IPS DF 19.7 (cell line): Measurements from ENCODE around the gene ANGEL1.

ENCODE experiments used
- DNase-seq: peaks from one replicate; pipeline ENCODE4 v3.0.0-alpha.2; 2013; ENCODE audit warnings: low read depth, low spot score

ANGEL1 gene, protein sequence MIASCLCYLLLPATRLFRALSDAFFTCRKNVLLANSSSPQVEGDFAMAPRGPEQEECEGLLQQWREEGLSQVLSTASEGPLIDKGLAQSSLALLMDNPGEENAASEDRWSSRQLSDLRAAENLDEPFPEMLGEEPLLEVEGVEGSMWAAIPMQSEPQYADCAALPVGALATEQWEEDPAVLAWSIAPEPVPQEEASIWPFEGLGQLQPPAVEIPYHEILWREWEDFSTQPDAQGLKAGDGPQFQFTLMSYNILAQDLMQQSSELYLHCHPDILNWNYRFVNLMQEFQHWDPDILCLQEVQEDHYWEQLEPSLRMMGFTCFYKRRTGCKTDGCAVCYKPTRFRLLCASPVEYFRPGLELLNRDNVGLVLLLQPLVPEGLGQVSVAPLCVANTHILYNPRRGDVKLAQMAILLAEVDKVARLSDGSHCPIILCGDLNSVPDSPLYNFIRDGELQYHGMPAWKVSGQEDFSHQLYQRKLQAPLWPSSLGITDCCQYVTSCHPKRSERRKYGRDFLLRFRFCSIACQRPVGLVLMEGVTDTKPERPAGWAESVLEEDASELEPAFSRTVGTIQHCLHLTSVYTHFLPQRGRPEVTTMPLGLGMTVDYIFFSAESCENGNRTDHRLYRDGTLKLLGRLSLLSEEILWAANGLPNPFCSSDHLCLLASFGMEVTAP

DNA sequence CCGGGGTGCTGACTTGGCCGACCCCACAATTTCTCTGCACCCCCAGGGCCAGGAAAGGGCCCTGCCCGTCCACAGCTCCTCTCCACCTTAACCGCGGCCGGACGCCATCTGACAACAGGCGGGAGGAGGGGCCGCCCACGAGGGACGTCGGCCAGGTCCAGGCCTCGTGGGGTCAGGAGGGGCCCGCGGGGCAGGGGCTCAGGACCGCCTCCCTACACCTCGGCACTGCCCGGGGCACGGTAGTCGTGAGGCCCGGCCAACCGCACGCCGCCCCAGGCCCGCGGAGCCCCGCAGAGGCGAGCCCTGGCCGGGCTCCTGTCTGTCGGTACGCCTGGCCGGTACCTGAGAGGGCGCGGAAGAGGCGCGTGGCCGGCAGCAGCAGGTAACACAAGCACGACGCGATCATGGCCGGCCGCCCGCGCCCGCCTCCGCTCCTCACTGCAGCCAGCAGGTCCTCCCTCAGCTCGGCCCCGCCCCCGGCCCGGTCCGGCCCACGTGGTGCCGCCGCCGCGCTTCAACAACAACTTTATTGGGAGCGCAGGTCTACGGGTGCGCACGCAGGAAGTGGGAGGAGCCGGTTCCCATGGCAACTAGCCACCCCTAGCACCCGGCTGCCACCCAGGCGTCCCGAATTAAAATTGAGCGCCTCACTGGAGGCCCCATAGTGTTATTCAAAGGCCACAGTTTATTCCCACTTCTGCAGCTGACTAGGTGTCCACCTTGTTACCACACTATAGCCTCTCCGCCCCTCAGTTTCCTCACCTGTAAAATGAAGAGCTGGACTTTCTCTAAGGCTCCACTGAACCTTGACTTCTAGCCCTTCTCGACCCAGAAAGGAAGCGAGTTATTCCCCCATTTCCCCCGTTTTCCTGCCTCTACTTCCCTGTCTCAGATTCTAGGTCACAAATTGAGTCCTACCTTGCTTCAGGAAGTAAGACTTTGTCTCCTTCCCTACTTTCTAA lies at the start of gene ANGEL1:
TSS of gene ANGEL1 (minus strand) at position 461 of the 962 bp plus-strand sequence. CDS start at position 406, 55 bp downstream.
- peak; percentile 83 for DNase-seq

DNA sequence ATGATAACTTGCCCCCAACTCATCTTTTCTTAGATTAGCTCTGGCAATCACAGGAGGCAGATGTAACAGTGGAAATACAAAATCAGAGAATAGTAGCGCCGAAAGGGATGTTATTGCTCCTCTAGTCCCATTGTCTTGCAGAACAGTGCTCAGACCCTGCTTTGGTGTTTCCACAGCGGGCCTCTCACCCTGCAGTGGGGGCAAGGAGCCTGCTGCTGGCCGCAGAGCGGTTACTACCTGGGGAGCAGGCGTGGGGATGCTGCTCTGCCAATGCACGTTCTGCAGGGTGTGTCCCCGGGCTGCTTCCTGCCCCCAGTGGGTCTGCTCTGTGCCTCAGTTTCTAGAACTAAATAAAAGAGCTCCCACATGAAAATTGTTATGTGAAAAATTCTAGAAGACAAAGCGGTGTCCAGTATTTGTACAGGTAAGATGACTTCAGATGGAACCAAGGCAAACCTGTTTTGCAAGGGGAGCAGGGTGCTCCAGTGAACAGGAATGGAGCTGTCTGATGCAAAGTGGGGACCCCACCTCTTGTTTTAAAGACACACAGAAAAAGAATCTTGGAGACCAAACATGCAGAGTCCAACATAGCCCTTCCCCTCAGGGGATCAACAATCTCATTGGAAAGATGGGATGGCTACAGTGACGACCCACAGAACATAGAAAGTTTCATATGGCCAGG lies 49.0 kb upstream of the ANGEL1 start:
- DNase-seq, result no peak

DNA sequence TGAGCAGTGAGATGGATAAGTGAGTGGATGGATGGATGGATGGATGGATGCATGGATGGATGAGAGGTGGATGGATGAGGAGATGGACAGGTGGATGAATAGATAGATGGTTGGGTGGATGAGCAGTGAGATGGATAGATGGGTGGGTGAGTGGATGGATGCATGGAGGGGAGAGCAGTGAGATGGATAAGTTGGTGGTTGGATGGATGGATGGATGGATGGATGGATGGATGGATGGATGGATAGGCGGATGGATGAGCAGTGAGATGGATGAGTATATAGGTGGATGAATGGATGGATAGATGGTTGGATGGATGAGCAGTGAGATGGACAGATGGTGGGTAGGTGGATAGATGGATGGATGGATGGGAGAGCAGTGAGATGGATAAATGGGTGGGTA lies 44.1 kb upstream of the ANGEL1 start:
- DNase-seq, result no peak

DNA sequence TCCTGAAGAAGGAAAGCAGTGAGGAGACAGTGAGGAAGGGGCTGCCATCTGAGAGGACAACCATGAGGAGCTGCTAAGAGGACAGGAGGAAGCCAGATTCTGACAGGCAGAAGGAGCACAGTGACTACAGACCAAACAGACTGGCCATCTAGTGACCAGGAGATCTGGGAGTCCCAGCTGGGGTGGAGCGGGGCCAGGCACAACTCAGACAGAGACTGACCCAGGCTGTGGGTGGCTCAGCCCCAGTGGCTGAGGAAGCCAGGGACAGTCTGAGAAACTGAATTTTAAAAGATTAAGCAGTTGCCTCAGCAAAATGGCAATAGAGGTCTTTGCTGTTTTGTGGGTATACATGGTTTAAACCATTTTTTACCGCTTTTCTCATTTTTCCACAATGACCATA lies 42.4 kb upstream of the ANGEL1 start:
- DNase-seq, result no peak

DNA sequence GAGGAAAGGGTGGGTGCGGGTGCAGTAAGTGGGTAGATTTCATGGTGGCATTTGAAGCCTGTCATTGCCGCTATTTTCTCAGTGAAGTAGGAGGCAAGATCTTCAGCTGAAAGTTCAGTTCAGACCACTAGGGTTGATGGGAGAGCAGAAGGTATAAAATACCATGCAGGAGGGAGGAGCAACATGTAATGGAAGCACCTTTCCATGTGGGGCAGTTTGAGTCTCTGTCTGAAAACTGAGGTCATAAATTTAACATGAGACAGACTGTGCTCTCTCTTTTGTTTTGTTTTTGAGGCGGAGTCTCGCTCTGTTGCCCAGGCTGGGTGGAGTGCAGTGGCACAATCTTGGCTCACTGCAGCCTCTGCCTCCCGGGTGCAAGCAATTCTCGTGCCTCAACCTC lies 36.2 kb upstream of the ANGEL1 start:
- no peak for DNase-seq

DNA sequence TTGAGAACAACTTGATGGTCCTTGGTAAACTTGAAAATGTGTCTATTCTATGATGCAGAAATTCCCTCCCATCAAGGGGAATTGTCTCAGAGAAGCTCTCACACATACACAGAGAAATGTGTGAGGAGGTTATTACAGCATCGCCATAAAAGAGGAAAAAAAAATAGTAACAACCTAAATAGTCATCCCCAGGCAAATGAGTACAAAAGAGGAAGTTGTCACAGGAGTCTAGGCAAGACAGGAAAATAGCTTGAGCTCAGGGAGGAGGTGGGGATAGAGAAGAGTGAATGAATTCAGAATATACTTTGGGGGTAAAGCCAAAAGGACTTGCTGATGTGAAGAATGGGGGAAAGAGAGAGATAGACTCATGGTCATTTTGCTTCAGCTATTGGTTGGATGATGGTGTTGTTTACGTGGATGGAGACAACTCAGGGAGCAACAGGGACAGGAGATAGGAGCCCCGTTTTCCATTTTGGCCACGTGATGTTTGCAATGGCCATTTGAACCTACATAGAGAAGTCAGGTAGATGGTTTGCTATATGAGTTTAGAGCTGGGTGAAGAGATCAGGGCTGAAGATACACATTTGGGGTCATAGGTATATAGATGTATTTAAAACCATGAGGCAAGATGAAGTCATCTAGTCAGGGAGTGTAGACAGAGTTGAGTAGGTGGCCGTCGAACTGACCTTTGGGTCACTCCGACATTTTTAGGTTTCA lies 33.8 kb upstream of the ANGEL1 start:
- DNase-seq, result no peak

DNA sequence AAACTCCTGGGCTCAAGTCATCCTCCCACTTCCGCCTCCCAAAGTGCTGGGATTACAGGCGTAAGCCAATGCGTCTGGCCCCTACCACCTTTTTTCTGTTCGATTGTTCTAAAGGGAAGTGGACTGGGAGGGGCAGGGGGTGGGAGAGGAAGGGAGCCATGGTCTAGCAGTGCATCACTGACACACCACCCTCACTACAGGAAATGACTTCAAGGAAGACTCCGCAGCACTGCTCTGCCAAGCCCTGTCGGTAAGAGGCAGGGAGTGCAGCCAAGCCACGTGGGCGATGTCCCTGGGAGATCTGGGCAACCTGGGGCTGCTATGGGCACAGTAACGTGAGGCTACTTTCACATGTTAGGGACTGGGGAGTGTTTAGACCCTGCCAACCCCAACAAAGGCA lies 31.5 kb upstream of the ANGEL1 start:
- no peak for DNase-seq

DNA sequence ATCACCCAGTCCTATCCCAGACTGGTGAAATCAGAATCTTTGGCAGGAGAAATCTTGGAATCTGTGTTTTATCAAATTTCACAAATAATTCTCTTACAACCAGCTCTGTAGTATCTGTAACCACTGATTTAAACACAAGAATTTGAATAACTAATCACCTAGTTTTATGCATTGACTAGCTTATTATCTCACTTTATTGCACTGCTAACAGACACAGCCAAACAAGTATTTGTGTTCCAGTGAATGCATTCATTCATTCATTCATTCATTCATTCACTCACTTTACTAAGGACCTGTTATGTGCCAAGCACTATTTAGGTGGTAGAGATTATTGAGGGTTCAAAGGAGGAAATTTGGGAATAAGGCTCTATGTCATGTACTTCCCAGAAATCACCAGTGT lies 29.7 kb upstream of the ANGEL1 start:
- no peak for DNase-seq

DNA sequence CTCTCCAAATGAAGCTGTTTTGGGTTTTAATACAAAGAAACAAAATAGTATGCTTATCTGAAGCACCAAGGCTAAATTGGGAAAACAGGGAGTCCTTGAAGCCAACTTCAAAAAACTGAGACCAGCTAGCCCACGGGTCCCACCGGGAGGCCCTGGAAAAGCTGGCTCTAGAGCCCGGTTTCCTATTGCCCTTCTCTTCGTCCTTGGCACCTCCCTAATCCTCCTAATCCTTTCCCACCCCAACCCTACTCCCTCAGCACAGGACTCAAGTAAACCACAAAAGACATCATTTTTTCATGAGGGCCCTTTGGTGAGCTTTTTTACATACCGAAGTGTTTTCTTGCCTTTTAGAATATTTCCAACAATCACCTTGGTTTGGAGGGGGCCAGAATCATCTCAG lies 24.8 kb upstream of the ANGEL1 start:
- no peak for DNase-seq

DNA sequence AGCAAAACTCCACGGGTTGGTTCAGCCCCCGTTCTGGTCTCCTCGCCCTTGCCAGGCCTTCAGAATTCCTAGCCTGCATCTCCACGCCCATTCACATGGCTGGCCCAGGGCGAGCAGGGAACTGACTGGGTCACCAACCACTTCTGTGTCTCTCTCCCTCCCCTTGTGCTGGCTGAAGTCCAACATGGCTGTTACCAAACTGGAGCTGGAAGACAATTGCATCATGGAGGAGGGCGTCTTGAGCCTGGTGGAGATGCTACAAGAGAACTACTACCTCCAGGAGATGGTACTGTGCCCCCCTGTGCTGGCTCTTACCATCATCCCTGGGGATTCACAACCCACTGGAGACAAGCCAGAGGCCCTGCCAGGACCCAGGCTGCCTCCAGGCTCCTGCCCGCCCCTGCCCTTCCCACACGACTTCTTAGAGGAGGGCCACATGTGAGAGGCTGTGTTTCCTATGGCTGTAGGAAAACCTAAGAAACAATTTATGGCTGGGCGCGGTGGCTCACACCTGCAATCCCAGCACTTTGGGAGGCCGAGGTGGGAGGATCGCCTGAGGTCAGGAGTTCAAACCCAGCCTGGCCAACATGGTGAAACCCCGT lies 23.4 kb upstream of the ANGEL1 start:
- DNase-seq, result no peak

DNA sequence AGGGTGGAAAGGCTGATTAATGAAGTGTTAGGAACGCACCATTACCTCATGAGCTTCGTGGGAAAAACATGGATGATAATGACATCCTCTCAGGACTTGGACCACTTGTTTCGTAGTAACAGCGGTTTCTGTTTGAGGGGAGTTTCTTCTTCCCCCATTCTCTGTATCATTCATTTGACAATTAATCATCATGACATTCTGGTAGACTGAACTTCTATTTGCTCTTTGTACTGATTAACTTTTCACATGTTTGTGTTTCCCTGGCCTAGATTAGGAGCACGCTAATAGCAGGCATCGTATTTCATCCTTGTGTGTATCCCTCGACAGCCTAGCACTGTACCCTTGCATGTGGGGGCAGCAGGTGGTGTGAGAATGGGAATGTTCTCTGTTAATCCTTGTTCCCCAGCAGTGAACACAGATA lies 21.6 kb upstream of the ANGEL1 start:
- DNase-seq, result no peak

DNA sequence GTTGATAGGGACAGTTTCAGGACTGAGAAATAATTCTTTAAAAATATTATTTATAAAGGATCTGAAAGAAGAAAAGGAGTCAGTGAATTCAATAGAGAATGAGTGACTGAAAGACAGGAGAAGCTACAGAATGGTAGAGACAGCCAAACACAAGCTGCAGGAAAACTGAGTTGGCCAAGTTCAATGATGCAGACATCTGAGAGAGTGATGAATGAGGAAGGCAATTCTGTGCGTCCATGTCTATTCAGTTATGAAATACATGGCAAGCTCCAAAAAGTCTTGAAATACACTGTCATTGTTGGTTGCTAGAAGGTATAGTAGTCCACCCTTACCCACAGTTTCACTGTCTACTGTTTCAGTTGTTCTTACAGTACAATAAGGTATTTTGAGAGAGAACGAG lies 20.3 kb upstream of the ANGEL1 start:
- DNase-seq, result no peak

DNA sequence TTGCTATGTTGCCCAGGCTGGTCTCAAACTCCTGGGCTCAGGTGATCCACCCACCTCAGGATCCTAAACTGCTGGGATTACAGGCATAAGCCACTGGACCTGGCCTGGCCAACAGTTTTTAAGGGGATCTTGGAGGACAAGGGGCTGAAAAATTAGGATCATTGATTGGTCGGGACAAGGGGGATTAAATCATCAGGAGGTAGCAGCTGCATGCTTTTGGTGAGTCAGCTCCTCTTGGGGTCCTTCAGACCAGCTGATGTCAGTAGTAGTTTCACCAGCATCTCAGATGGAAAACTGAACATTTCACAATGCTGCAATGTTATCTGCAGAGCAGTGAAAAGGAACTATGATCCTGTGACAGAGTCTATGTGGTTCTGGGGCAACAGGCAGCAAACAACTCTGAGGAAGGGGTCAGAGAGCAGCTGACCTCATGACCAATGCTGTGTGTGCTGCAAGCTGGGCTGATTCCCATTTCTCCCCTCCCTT lies 19.9 kb upstream of the ANGEL1 start:
- no peak for DNase-seq

DNA sequence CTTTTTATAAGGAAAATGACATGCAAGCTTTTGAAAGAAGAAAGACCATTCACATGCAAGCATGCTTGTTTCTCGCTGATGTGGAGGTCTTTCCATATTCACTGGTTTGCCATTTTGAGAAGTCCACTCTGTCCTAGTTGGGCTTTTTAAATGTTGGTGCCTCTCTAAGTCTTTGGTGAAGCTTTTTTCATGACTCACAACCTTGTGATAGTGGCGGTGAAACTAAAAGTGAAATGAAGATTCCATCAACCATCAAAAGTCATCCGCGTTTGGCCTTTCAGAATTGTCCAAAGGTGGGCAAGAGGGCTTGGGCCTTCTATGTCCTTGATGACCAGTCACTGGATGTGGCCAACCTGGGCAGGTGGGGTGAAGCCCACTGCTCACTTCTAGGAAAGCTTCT lies 17.9 kb upstream of the ANGEL1 start:
- no peak for DNase-seq

DNA sequence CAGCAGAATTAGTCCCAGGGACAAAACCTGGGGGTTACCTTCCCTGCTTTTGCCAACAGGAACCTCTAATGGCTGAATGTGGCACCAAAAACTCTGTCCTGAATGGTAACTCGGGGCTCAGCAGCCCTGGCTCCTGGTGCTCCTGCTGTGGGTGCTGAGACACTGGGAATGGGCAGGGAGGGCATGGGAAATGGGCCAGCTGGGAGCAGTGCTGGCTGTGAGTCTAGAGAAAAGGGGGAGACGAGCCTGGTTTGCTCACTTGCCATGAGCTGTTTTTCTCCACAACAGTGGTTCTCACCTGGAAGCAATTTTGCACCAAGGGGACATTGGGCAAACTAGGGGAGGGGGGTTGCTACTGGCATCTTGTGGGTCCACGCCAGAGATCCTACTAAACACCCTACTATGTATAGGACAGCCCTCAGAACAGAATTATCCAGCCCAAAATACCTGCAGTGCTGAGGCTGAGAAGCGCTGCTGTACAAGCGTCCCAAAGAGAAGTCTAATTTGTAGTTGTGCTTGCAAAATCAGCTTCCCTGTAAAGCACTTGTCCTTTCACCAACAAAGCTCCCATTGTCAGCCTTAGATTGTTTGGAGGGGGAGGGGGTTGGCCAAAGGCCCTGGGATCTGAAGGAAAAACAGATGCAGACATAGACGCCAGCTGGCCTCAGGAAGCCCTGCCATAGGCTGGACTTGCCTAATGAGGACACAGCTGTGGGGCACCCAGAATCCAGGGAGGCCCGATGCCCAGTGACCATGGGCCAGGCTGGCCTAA lies 17.2 kb upstream of the ANGEL1 start:
- DNase-seq, result no peak

DNA sequence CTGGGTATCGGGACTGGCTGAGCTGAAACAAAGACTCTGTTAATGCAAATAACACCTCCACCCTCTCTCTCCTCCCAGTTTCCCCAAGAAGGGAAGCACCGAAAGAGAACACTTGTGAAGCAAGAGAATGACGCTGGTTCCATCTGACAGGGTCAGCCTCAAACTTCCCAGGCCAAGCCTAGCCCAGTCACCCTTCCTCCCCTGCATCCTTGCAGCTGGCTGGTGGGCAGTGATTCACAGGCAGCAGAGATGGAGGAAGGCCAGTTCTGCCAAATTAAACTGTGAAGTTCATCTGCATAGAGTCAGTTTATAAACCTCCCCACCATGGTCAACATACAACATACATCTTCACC lies 16.3 kb upstream of the ANGEL1 start:
- DNase-seq, result no peak

DNA sequence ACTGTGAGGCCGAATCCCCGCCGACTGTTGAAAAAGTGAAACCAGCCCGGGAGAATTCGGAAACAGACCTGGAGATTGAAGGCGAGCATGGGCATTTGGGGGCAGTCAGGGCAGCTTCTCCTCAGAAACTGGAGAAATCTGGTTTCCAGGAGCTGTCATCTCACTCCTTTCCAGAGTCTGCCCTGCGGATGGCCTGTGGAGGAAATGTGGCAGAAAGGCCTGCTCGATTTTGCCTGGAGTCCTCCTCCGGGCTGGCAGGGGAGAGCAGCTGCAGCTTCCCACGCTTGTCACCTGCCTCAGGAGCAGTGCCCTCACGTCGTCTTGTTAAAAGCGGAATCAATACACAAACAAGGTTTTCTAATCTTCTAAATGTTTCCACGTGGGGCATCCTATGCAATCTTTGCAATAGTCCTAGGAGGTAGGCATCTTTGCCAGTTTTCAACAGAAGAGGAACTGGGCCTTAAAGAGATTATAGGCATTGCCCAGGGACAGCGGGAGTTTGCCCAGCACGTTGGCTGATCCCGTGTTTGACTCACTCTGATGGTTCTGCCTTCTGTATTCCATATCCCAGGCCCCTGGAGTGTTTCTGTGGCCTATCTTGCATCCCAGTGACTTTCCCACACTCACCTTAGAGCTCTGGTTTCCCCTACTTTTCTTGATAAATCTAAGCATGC lies 15.8 kb upstream of the ANGEL1 start:
- DNase-seq, result no peak

DNA sequence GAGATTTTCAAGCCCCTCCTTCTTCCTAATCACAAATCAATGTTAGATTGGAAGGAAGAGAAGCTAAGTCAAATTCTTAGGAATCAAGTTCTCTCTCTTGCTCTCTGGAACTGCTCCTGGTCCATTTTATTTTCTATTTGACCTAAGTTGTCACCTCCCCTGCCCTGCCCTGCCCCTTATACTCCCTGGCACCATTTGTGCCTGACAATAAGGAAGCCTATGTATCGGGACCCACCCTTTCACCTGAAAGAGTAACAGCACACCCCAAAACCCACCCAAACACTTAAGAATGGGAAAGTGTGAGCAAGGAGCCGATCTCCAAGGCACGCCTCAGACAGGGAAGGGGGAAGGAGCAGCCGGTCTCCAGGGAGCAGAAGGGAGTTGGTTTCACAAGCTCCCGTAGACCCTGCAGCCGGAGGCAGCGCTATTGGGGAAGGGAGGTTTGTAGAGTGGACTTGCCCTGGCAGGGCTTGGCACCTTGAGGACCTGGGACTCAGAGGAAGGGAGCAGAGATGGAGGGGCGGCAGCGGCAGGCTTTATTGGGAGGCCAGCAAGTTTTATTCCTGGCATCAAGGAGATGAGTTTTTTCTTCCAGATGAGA lies 15.1 kb upstream of the ANGEL1 start:
- DNase-seq, result no peak

DNA sequence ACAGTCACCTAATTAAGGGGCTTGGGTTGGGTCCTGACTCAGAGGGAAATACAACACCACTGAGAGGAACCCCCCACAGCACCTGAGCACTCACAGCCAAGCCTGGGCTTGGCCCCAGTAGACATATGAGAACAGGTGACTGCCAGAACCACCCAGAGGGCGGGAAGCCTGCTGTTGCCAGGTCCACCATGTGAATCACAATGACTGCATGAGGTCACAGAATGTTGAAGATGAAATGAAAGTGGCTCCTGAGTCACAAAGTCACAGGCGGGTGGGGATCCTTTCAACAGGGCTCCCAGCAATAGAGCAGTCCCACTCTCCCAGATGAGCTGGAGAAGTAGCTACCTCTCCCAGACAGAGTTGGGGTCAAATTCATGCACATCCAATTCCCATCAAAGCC lies 13.4 kb upstream of the ANGEL1 start, which contains the start of gene LRRC74A:
TSS of gene LRRC74A (plus strand) at position 287 of the 400 bp plus-strand sequence. CDS start 290 bp downstream, outside the sequence.
- no peak for DNase-seq
